H1 (cell line): Measurements from ENCODE around the gene MBNL2. TPM values are rescaled to one million over a fixed set of nuclear protein-coding genes. Genes with fewer than 3 reads are reported as not detected.

ENCODE experiments used
- CTCF ChIA-PET: fragments of 300-600 bp; sonication (Branson Sonifier 250); formaldehyde crosslinking; loops from one replicate; lab custom pipeline; 2021; ENCODE audit not compliant: partially characterized antibody; lab: Charles Lee
- POLR2A ChIA-PET: fragments of 300-600 bp; sonication (Branson Sonifier 250); formaldehyde crosslinking; loops from one replicate; lab custom pipeline; 2021; ENCODE audit warnings: inconsistent platforms; ENCODE audit not compliant: partially characterized antibody; lab: Charles Lee
- DNase-seq, 2 experiments: peaks; one replicate each; pipeline versions ENCODE4 v3.0.0 to v3.0.0-alpha.2; 2010 to 2022; ENCODE audit warnings: low spot score in 2 of 2, low read depth in 1 of 2, mixed read lengths in 1 of 2
- FAIRE-seq: peaks from 2 replicates; lab custom pipeline; 2011; peaks lifted over from hg19 to GRCh38; lab: Jason Lieb, UNC
- H2AFZ ChIP-seq: 2 replicates; pipeline ENCODE4 v1.8.1; 2012; ENCODE audit warnings: low read length, inconsistent platforms
- H2AK5ac ChIP-seq: 2 replicates; pipeline ENCODE4 v1.6.1; 2013; ENCODE audit warnings: low read depth, low read length
- H2BK120ac ChIP-seq: replicated peaks from 2 replicates; pipeline ENCODE3; 2013; ENCODE audit warnings: low read depth, low read length, inconsistent platforms
- H2BK12ac ChIP-seq: 2 replicates; pipeline ENCODE4 v1.6.1; 2013; ENCODE audit warnings: low read depth, low read length
- H2BK15ac ChIP-seq: 2 replicates; pipeline ENCODE4 v1.6.1; 2013; ENCODE audit warnings: low read length
- H2BK20ac ChIP-seq: 2 replicates; pipeline ENCODE4 v1.6.1; 2013; ENCODE audit warnings: low read length
- H2BK5ac ChIP-seq: 2 replicates; pipeline ENCODE4 v1.6.1; 2013; ENCODE audit warnings: low read depth, low read length
- H3K14ac ChIP-seq: 2 replicates; pipeline ENCODE4 v1.6.1; 2013; ENCODE audit warnings: inconsistent platforms; ENCODE audit not compliant: insufficient read length
- H3K18ac ChIP-seq: 2 replicates; pipeline ENCODE4 v1.6.1; 2013; ENCODE audit warnings: low read length; ENCODE audit errors: extremely low read depth
- H3K23ac ChIP-seq: 2 replicates; pipeline ENCODE4 v1.6.1; 2013; ENCODE audit warnings: inconsistent platforms; ENCODE audit not compliant: insufficient read length
- H3K23me2 ChIP-seq: 2 replicates; pipeline ENCODE4 v1.6.1; 2013; ENCODE audit warnings: low read depth, low read length
- H3K27ac ChIP-seq: 2 replicates; pipeline ENCODE4 v1.6.1; 2011; ENCODE audit warnings: low read depth, low read length, inconsistent platforms
- H3K27me3 ChIP-seq, 4 experiments: replicated peaks in 1 of 4; 1 replicate in 1 of 4; 2 replicates in 3 of 4; pipeline versions ENCODE4 v1.6.1 to v1.8.1; 2011 to 2013; ENCODE audit warnings: low read length in 3 of 4, mild to moderate bottlenecking in 3 of 4, inconsistent platforms in 2 of 4, mixed read lengths in 2 of 4, moderate library complexity in 1 of 4; ENCODE audit not compliant: control insufficient read depth in 3 of 4, insufficient read depth in 3 of 4; ENCODE audit errors: extremely low read depth in 1 of 4
- H3K36me3 ChIP-seq, 4 experiments: 2 replicates each; pipeline versions ENCODE4 v1.6.1 to v1.8.1; 2011 to 2013; ENCODE audit warnings: mild to moderate bottlenecking in 4 of 4, low read length in 3 of 4, moderate library complexity in 2 of 4, control low read depth in 1 of 4, inconsistent platforms in 1 of 4; ENCODE audit not compliant: insufficient read depth in 4 of 4, control insufficient read depth in 2 of 4
- H3K4ac ChIP-seq: replicated peaks from 2 replicates; pipeline ENCODE3; 2013; ENCODE audit warnings: low read length, low read depth, mixed read lengths, inconsistent platforms; ENCODE audit not compliant: insufficient read length
- H3K4me1 ChIP-seq, 4 experiments: replicated peaks in 1 of 4; 1 replicate in 1 of 4; 2 replicates in 3 of 4; pipeline versions ENCODE4 v1.6.1 to v1.8.1; 2011 to 2013; ENCODE audit warnings: low read length in 3 of 4, inconsistent platforms in 2 of 4, mixed read lengths in 1 of 4; ENCODE audit not compliant: insufficient read depth in 4 of 4, control insufficient read depth in 3 of 4
- H3K4me2 ChIP-seq, 2 experiments: 2 replicates each; pipeline versions ENCODE4 v1.6.1 to v1.8.1; 2011 to 2013; ENCODE audit warnings: low read depth in 2 of 2, low read length in 2 of 2, control low read depth in 1 of 2, inconsistent platforms in 1 of 2, mild to moderate bottlenecking in 1 of 2; ENCODE audit not compliant: insufficient read depth in 1 of 2
- H3K4me3 ChIP-seq, 4 experiments: fragments of 200-600, 300-600 bp in 1 of 4; sonication (generic), shearing (Covaris generic), sonication (Bioruptor Twin) in 1 of 4; 2 replicates each; pipeline versions ENCODE4 v1.5.1 to v1.8.1; 2011 to 2016; ENCODE audit warnings: low read length in 4 of 4, low read depth in 3 of 4, control low read depth in 2 of 4, inconsistent platforms in 2 of 4, mild to moderate bottlenecking in 2 of 4, mixed read lengths in 1 of 4, moderate library complexity in 1 of 4; ENCODE audit not compliant: insufficient read depth in 2 of 4; ENCODE audit errors: extremely low read depth in 1 of 4
- H3K56ac ChIP-seq: replicated peaks from 2 replicates; pipeline ENCODE3; 2013; ENCODE audit warnings: low read depth, mild to moderate bottlenecking, mixed read lengths, low read length, inconsistent platforms; ENCODE audit not compliant: insufficient read length
- H3K79me1 ChIP-seq: 2 replicates; pipeline ENCODE4 v1.6.1; 2013; ENCODE audit warnings: low read depth, low read length, control low read depth
- H3K79me2 ChIP-seq, 2 experiments: 2 replicates each; pipeline versions ENCODE4 v1.6.1 to v1.8.1; 2012 to 2013; ENCODE audit warnings: low read length in 2 of 2, mild to moderate bottlenecking in 2 of 2, inconsistent platforms in 1 of 2; ENCODE audit not compliant: insufficient read depth in 2 of 2, control insufficient read depth in 1 of 2
- H3K9ac ChIP-seq, 4 experiments: replicated peaks in 1 of 4; 1 replicate in 1 of 4; 2 replicates in 3 of 4; pipeline versions ENCODE4 v1.6.1 to v1.8.1; 2011 to 2013; ENCODE audit warnings: low read depth in 3 of 4, low read length in 3 of 4, control low read depth in 2 of 4, mild to moderate bottlenecking in 2 of 4, moderate library complexity in 2 of 4, inconsistent platforms in 1 of 4; ENCODE audit errors: extremely low read depth in 1 of 4
- H3K9me3 ChIP-seq, 2 experiments: 2 replicates each; pipeline versions ENCODE4 v1.6.1 to v1.8.1; 2012 to 2013; ENCODE audit warnings: mild to moderate bottlenecking in 2 of 2, moderate library complexity in 2 of 2, control low read depth in 1 of 2, inconsistent platforms in 1 of 2, low read depth in 1 of 2, low read length in 1 of 2, mixed read lengths in 1 of 2; ENCODE audit not compliant: insufficient read depth in 2 of 2
- H4K20me1 ChIP-seq, 2 experiments: replicated peaks in 1 of 2; 2 replicates each; pipeline versions ENCODE3 to v1.8.1; 2011 to 2013; ENCODE audit warnings: inconsistent platforms in 2 of 2, low read length in 2 of 2, mild to moderate bottlenecking in 1 of 2; ENCODE audit not compliant: insufficient read depth in 2 of 2, control insufficient read depth in 1 of 2
- H4K5ac ChIP-seq: 2 replicates; pipeline ENCODE4 v1.6.1; 2013; ENCODE audit warnings: low read length, low read depth, mixed read lengths, inconsistent platforms; ENCODE audit not compliant: insufficient read length
- H4K8ac ChIP-seq: 2 replicates; pipeline ENCODE4 v1.8.0; 2013; ENCODE audit warnings: mild to moderate bottlenecking, moderate library complexity, low read length, inconsistent platforms; ENCODE audit not compliant: insufficient read depth; ENCODE audit errors: extremely low read depth
- H4K91ac ChIP-seq: replicated peaks from 2 replicates; pipeline ENCODE3; 2013; ENCODE audit warnings: low read length, mixed read lengths, inconsistent platforms; ENCODE audit not compliant: insufficient read length
- BACH1 ChIP-seq: IDR thresholded peaks from 2 replicates; pipeline ENCODE4 v1.6.1; 2012; ENCODE audit warnings: low read length, improper control_type of control experiment
- CBX8 ChIP-seq: fragments of 300-800, 300-1000 bp; sonication (generic); IDR thresholded peaks from 2 replicates; pipeline ENCODE4 v1.7.1; 2016; ENCODE audit warnings: low read depth, low read length, borderline replicate concordance
- KDM5A ChIP-seq: fragments of 200-600 bp; IDR thresholded peaks from 2 replicates; pipeline ENCODE4 v1.7.1; 2012; ENCODE audit warnings: mild to moderate bottlenecking, low read length, inconsistent platforms, mixed read lengths
- MAX ChIP-seq: IDR thresholded peaks from 2 replicates; pipeline ENCODE4 v1.6.1; 2012; ENCODE audit warnings: inconsistent platforms
- POLR2A ChIP-seq, 2 experiments: IDR thresholded peaks; 1 replicate in 1 of 2; 2 replicates in 1 of 2; pipeline ENCODE4 v1.6.1; 2011; ENCODE audit warnings: low read depth in 2 of 2, low read length in 2 of 2, mild to moderate bottlenecking in 2 of 2; ENCODE audit errors: control extremely low read depth in 1 of 2
- SIRT6 ChIP-seq: IDR thresholded peaks from one replicate; pipeline ENCODE4 v1.7.1; 2012; ENCODE audit warnings: low read length, inconsistent platforms
- WGBS, 2 experiments: shearing (Covaris generic) in 1 of 2; methylation state at CpG; one replicate each; pipeline versions ENCODE4 v1.1.6 to v1.1.7; 2013 to 2015; ENCODE audit warnings: low lambda C conversion rate in 2 of 2, mixed read lengths in 2 of 2, inconsistent platforms in 1 of 2, low coverage in 1 of 2, missing lambda C conversion rate in 1 of 2; ENCODE audit not compliant: insufficient replicate concordance in 2 of 2, insufficient coverage in 1 of 2, insufficient read length in 1 of 2; ENCODE audit errors: extremely low coverage in 1 of 2, missing lambda C conversion rate in 1 of 2; 5-methylcytosine and 5-hydroxymethylcytosine counted together
- polyA plus RNA-seq, 7 experiments: library from polyadenylated mRNA; depleted of rRNA in 3 of 7; stranded (reverse) in 5 of 7; unstranded in 2 of 7; fragments of >200 nt in 5 of 7; fragments of 200-250 nt in 2 of 7; gene quantifications; 1 replicate in 5 of 7; 2 replicates in 1 of 7; 4 replicates in 1 of 7; pipeline versions ENCODE4 v1.2.1 to v1.2.3, GENCODE V29; 2011 to 2013; ENCODE audit warnings: missing spikeins in 2 of 7, mixed read lengths in 2 of 7
- total RNA-seq: library from RNA; stranded (reverse); fragmentation: NEBNext Ultra II Directional; extraction: Animal tissue kit (Norgen Biotek cat#: 25700); gene quantifications from 2 replicates; pipeline ENCODE4 v1.2.1, GENCODE V29; 2021
- TF ChIP-seq, protein P1 (sequence below): IDR thresholded peaks from 2 replicates; pipeline ENCODE4 v1.6.1; 2012; ENCODE audit warnings: inconsistent platforms

Gene MBNL2
- total and polyA plus RNA-seq, 2 of the 8 experiments (the other 6 are each of a cell fraction or from before 2014, with no cell fraction given): 1.0 to 2.6 TPM

GRCh38 chr13:97252735-97253134 lies 30.6 kb downstream of the MBNL2 start:
- Histone ChIP-seq H3K14ac (no peak overlapping the region), H3K23ac (no peak overlapping the region), H3K4me3 (no peak overlapping the region), H2BK5ac (no peak overlapping the region), H3K79me1 (no peaks in the 10 kb centered on the region), H2BK12ac (no peak overlapping the region), H4K8ac (no peak overlapping the region), H3K9me3 (no peaks in the 10 kb centered on the region), H3K27me3 (no peaks in the 10 kb centered on the region), H3K9ac (no peak overlapping the region), H3K4ac (no peak overlapping the region), H3K36me3 (no peaks in the 10 kb centered on the region), H3K56ac (no peak overlapping the region), H4K91ac (no peak overlapping the region), H3K18ac (no peak overlapping the region), H2AK5ac (no peak overlapping the region), H3K27ac (no peak overlapping the region), H4K20me1 (no peaks in the 10 kb centered on the region), H2BK15ac (no peak overlapping the region), H3K4me2 (no peak overlapping the region), H3K79me2 (no peaks in the 10 kb centered on the region), H2AFZ (no peak overlapping the region), H2BK120ac (no peak overlapping the region), H3K4me1 (peaks cover 3 to 12% (median 8%) of the 10 kb centered on the region in 4 experiments; a peak in 5 of 7 replicates), H3K23me2 (no peaks in the 10 kb centered on the region), H2BK20ac (no peak overlapping the region), H4K5ac (no peak overlapping the region)
- FAIRE-seq: no peak
- CTCF ChIA-PET: no interaction called here
- DNase-seq: no peak
- WGBS, 2 experiments: 74% methylated on average over 1 of the region's 1 CpG; no CpG with 5 or more reads in 1 of the 2 experiments
- TF ChIP-seq POLR2A (IDR thresholded peaks at IDR 0.05; ENCODE audit: control extremely low read depth in 1 of 2, low read depth in 2 of 2, low read length in 2 of 2): no peak
- TF ChIP-seq CBX8: no peak
- no peak for TF ChIP-seq SIRT6
- no peak for TF ChIP-seq KDM5A
- TF ChIP-seq BACH1: no peak
- TF ChIP-seq, protein P1, sequence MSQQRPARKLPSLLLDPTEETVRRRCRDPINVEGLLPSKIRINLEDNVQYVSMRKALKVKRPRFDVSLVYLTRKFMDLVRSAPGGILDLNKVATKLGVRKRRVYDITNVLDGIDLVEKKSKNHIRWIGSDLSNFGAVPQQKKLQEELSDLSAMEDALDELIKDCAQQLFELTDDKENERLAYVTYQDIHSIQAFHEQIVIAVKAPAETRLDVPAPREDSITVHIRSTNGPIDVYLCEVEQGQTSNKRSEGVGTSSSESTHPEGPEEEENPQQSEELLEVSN: no peak
- no peak for TF ChIP-seq MAX
- POLR2A ChIA-PET: no interaction called here
